22Rv1 (cell line): Measurements from ENCODE around the gene CDK5RAP2.

Source experiments
- CTCF ChIP-seq: fragments of 450-650 bp; IDR thresholded peaks from 2 replicates; pipeline ENCODE4 v1.5.1; 2017; ENCODE audit warnings: mild to moderate bottlenecking
- ZFX ChIP-seq: fragments of 450-650 bp; IDR thresholded peaks from 2 replicates; pipeline ENCODE4 v1.6.1; 2017; ENCODE audit warnings: antibody characterized with exemption, borderline replicate concordance

- TF ChIP-seq CTCF (peak; percentile 94), ZFX (no peak)
These were observed 40.0 kb upstream of the CDK5RAP2 start for GRCh38 chr9:120619751-120620655.
